ENCODE results near the gene GPR108.

DNA sequence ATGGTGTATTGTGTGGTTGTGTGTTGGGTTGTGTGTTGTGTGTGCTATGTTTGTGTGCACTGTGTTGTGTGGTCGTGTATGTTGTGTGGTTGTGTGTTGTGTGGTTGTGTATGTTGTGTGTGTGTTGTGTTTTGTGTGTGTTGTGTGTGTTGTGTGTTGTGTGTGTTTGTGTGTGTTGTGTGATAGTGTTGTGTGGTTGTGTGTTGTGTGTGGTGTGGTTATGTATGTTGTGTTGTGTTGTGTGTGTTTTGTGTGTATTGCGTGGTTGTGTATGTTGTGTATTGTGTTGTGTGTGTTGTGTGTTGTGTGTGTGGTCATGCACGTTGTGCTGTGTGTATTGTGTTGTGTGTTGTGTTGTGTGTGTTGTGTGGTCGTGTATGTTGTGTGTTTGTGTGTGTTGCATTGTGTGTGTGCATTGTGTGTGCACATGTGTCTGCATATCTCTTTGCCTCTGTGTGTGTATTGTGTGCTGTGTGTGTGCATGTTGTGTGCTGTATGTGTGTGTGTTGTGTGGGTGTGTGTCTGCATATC lies 19.9 kb downstream of the GPR108 start:
- TF ChIP-seq ZNF264 (CRISPR knock-in tag; IDR thresholded peaks at IDR 0.05) (no peak), SALL2 (CRISPR knock-in tag; IDR thresholded peaks at IDR 0.05) (no peak), CEBPB (IDR thresholded peaks at IDR 0.05; ENCODE audit: borderline replicate concordance, low read depth, low read length) (no peak)
